ENCODE results near the gene CRELD1. TPM values are rescaled to one million over a fixed set of nuclear protein-coding genes. Genes with fewer than 3 reads are reported as not detected.
A peak's percentile ranks its signal among the peaks of the same experiment; 100 is the strongest.

The CRELD1 gene
- total and polyA plus RNA-seq, 2 donors, result 22.9 to 72.3 TPM

DNA sequence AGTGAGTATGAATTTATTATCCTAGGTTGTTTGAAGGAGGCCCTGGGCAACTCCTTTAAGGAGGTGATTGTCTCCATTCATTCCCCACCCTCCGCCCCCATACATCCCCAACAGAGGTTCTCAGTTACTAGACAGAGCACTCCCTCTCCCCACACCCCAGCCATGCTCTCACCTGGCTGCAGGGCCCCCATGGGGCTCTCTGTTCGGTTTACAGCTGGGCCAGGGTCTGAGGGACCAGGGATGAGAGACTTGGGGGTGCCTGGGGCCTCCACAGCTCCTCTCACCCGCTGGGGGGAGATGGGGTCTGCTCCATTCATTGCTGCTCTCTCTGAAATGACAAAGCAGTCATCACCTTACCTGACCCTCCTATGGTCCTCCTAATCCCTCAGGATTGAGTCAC, 15.0 kb downstream of the CRELD1 start:
- Histone ChIP-seq H3K4me1 (ENCODE audit: insufficient read depth) (peaks cover 4% of the 10 kb centered on the region), H3K27ac (ENCODE audit: low read depth) (no peak overlapping the region), H3K4me3 (ENCODE audit: low read depth, low read length) (no peak overlapping the region), H3K36me3 (ENCODE audit: insufficient read depth) (no peaks in the 10 kb centered on the region)
- DNase-seq (ENCODE audit: extremely low spot score), result no peak
- 87% methylated on average over 3 of the region's 3 CpGs for WGBS

DNA sequence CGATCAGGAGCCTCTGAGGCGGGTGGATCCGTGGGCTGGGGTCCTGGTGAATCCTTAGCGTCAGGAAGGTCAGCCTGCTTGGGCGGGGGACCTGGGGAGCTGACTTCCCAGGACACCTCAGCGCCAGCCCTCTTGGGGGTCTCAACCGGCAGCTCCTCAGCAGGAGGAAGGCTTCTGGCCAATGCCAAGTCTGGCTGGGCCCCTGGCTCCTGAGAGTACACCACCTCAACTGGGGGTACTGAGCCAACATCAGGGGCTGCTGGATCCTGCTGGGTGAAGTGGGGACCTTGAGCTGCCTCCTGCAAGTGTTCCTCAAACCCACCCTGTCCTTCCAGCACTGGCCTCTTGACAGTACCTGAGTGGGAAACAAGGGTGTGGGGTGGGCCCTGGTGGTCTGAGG, 15.5 kb downstream of the CRELD1 start:
- WGBS, result 91% methylated on average over 7 of the region's 7 CpGs
- no peak for DNase-seq (ENCODE audit: extremely low spot score)
- no peak overlapping the region for H3K4me3 ChIP-seq (ENCODE audit: low read depth, low read length)
- H3K36me3 ChIP-seq (ENCODE audit: insufficient read depth), result no peaks in the 10 kb centered on the region
- H3K4me1 ChIP-seq (ENCODE audit: insufficient read depth), result peaks cover 4% of the 10 kb centered on the region
- H3K27ac ChIP-seq (ENCODE audit: low read depth), result no peak overlapping the region

DNA sequence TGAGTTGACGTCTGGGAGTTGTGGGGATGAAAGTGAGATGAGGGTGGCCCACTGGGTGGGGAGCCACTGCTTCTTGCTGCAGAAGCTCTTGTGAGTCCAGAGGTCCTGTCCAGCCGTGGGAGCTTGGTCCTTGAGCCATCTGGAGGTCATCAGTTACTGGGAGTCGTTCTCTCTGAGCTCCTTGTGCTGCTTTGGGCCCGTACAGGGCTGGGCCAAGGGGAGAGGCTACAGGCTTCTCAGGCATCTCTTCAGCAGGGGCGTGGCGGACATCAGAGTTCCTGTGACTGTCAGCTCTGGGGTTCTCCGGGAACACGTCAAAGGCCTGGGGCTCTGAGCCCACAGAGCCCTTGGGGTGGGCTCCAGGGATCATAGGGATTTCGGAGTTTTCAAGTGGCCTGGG, 16.0 kb downstream of the CRELD1 start:
- no peak overlapping the region for H3K4me3 ChIP-seq (ENCODE audit: low read depth, low read length)
- 78% methylated on average over 9 of the region's 9 CpGs for WGBS
- peaks cover 4% of the 10 kb centered on the region for H3K4me1 ChIP-seq (ENCODE audit: insufficient read depth)

DNA sequence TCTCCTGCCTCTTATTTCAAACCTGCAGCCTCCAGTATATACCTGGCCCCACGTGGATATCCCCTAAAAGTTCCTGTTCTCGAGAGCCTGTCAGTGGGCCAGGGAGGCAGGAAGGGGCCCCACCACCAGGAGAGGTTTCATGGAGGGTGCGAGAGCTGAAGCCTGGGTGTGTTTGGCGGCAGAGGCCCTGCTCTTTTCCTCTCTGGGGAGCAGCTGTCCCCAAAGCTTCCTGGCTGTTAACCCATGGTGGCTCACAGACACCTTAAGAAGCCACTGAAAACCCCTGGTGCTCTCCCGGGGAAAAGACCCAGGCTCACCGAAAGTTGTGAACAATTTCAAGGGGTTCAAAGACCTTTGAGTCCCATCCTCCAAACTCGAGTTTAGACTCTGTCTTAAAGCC, 17.5 kb downstream of the CRELD1 start:
- Histone ChIP-seq H3K36me3 (ENCODE audit: insufficient read depth) (no peaks in the 10 kb centered on the region), H3K27ac (ENCODE audit: low read depth) (no peak overlapping the region), H3K4me3 (ENCODE audit: low read depth, low read length) (no peak overlapping the region), H3K4me1 (ENCODE audit: insufficient read depth) (peaks cover 4% of the 10 kb centered on the region)
- WGBS, result 45% methylated on average over 7 of the region's 7 CpGs
- no peak for DNase-seq (ENCODE audit: extremely low spot score)

More for the DNA sequence above, 16.0 kb downstream of the CRELD1 start:
- Histone ChIP-seq H3K36me3 (ENCODE audit: insufficient read depth) (no peaks in the 10 kb centered on the region), H3K27ac (ENCODE audit: low read depth) (no peak overlapping the region)
- no peak for DNase-seq (ENCODE audit: extremely low spot score)

DNA sequence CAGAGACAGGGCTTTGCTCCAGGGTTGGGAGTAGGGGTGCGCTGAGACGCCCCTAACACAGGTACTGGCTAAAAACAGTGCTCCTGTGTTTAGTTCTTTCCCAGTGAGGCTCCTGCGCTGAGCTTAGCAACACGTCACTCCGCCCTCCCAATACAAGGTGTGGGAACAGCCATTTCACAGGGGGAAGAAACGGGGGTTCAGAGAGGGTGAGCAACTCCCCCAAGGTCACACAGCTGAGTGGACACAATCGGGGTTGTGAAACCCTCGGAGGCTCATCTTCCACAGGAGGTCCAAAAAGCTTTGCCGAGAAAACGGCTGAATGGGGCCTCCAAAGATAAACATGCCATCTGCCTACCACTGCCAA, 17.9 kb downstream of the CRELD1 start:
- WGBS, result 29% methylated on average over 10 of the region's 10 CpGs
- peaks cover 4% of the 10 kb centered on the region for H3K4me1 ChIP-seq (ENCODE audit: insufficient read depth)
- H3K36me3 ChIP-seq (ENCODE audit: insufficient read depth), result no peaks in the 10 kb centered on the region
- H3K4me3 ChIP-seq (ENCODE audit: low read depth, low read length), result peak overlapping the region; percentile 53
- DNase-seq (ENCODE audit: extremely low spot score), result no peak
- H3K27ac ChIP-seq (ENCODE audit: low read depth), result no peak overlapping the region

DNA sequence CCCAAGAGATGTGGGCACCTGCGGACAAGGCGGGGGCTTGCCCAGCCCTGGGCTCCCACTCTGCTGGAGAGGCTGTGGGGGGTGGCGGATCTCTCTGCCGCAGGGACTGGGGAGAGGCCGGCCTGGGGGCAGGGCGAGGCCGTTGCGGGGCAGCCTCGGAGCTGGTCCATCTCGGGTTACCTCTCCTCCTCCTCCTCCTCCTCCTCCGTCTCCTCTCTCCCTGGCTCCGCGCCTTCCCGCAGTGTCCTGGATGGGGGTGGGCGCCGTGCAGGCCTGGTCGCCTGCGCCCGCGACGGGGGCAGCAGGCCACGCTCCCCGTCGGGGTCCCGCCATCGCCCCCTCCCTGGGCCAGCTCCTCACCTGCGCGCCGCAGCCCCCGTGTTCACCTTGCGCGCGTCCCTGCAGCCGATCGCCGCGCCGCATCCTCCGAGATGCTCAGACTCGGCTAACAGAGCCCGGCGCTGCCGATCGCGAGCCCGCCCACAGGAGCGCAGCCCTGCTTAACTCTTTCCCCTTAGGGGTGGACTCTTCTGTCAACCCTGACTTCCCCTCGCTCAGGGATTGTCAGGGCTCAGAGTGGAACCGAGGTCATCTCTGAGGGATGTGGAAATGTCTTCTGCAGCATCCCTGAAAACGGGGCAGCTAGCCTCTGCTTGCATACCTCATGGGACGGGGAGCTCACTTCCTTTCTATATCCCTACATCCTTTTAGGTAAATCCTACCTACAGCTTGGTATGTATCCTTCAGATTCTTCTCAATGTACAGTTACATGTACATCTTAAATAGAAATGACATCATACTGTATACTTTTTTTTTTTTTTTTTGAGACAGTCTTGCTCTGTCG, 18.6 kb downstream of the CRELD1 start, which contains the start of gene PRRT3:
PRRT3 (minus strand) TSS at position 447 of the 844 bp plus-strand sequence. CDS start 2,293 bp downstream, outside the sequence.
- Histone ChIP-seq H3K27ac (ENCODE audit: low read depth) (no peak within 1 kb of the TSS), H3K4me1 (ENCODE audit: insufficient read depth) (peaks cover 4% of the 10 kb centered on the region), H3K4me3 (ENCODE audit: low read depth, low read length) (peak within 1 kb of the TSS; percentile 53), H3K36me3 (ENCODE audit: insufficient read depth) (no peaks in the 10 kb centered on the region)
- DNase-seq (ENCODE audit: extremely low spot score), result no peak
- WGBS, result 3% methylated on average over 52 of the region's 52 CpGs

DNA sequence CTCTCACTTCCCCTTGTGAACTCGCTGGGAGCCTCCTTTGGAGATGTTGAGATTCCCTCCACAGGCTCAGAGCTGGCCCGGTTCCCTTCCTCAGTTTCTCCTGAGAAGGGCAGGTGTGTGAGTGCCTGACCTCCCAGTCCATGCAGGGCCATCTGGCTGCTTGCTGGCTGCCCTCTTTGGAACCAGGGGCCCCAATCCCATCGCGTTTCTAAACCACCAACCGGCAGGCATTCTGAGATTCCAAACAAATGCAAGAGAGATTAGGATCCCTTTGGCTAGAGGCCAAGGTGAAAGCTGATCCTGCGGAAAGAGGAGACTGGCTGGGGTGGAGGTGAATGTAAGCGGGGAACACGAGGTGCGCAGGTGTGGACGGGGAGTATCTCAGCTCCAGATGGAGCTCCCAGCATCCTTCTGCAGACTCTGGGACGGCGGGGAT, 21.5 kb downstream of the CRELD1 start:
- 35% methylated on average over 12 of the region's 12 CpGs for WGBS
- no peaks in the 10 kb centered on the region for H3K36me3 ChIP-seq (ENCODE audit: insufficient read depth)

DNA sequence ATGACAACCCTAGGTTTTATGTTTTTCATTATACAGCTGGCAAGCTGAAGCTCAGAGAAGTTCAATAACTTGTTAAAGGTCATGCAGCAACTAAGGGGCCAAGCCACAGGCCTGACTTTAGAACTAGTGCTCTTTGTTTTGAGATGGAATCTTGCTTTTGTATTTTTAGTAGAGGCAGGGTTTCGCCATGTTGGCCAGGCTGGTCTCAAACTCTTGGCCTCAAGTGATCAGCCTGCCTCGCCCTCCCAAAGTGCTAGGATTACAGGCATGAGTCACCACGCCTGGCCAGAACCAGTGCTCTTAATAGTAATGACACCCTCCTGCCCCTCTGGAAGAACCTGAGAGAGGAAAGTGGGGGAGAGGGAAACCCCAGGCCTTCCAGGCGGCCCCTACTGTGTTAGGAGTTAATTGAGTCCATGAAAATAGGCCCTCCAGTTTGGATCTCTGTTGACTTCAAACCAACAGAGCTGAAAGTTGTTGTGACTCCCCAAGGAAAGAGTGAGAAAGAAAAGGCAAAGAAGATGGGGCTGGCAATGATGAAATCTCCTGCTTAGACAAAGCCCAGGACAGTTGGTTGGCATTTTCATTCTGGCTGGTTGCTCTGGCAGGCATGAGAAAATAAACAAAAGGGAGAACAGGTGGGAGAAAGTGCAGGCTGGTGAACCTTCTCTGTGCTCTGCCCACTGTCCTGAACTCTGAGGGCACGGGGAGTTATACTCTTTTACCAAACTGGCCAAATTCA, 22.1 kb downstream of the CRELD1 start:
- Histone ChIP-seq H3K4me1 (ENCODE audit: insufficient read depth) (peaks cover 4% of the 10 kb centered on the region), H3K4me3 (ENCODE audit: low read depth, low read length) (no peak overlapping the region), H3K27ac (ENCODE audit: low read depth) (no peak overlapping the region), H3K36me3 (ENCODE audit: insufficient read depth) (no peaks in the 10 kb centered on the region)
- WGBS, result 81% methylated on average over 5 of the region's 5 CpGs
- no peak for DNase-seq (ENCODE audit: extremely low spot score)

More for the DNA sequence above, 21.5 kb downstream of the CRELD1 start:
- DNase-seq (ENCODE audit: extremely low spot score), result no peak
- Histone ChIP-seq H3K4me1 (ENCODE audit: insufficient read depth) (peaks cover 4% of the 10 kb centered on the region), H3K27ac (ENCODE audit: low read depth) (no peak overlapping the region), H3K4me3 (ENCODE audit: low read depth, low read length) (no peak overlapping the region)

DNA sequence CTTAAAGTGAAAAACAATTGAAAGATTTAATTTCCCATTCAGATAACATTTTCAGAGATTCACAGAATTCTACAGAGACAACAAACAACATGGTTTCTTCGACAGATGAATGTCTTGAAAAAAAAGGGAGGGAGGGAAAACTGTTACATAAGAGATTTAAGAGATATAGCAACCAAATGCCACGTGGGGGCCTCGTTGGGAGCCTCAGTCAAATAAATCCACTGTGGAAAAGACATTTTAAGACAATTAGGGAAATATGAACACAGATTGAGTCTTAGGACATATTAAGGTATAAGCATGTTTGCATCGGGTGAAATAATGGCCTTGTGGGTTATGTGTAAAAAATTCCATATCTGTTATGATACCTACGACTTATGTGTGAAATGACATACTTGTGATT, 23.6 kb downstream of the CRELD1 start:
- no peak for DNase-seq (ENCODE audit: extremely low spot score)
- Histone ChIP-seq H3K4me3 (ENCODE audit: low read depth, low read length) (no peak overlapping the region), H3K27ac (ENCODE audit: low read depth) (no peak overlapping the region), H3K4me1 (ENCODE audit: insufficient read depth) (peaks cover under 1% of the 10 kb centered on the region), H3K36me3 (ENCODE audit: insufficient read depth) (no peaks in the 10 kb centered on the region)
- WGBS, result 49% methylated on average over 5 of the region's 5 CpGs

DNA sequence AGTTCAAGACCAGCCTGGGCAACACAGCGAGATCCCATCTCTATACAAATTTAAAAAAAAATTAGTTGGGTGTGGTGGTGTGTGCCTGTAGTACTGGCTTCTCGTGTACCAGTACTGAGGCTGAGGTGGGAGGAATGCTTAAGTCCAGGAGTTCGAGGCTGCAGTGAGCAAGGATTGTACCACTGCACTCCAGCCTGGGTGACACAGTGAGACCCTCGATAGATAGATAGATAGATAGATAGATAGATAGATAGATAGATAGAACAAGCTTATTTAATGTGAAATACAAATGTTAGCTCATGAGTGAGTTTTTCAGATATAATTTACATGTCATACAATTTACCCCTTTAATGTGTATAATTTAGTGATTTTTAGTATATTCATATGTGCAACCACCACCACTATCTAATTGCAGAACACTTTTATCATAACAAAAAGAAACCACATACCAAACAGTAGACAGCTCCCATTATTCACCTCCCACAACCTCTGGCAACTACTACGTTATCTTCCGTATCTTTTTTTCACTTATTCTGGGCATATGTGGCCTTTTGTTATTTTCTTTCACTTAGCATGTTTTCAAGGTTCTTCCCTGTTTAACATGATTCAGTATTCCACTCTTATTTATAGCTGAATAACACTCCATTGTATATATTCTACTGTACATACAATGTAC, 31.7 kb downstream of the CRELD1 start:
- no peak for DNase-seq (ENCODE audit: extremely low spot score)
- Histone ChIP-seq H3K4me1 (ENCODE audit: insufficient read depth) (no peaks in the 10 kb centered on the region), H3K27ac (ENCODE audit: low read depth) (no peak overlapping the region), H3K4me3 (ENCODE audit: low read depth, low read length) (no peak overlapping the region), H3K36me3 (ENCODE audit: insufficient read depth) (peaks cover 9% of the 10 kb centered on the region)
- 88% methylated on average over 6 of the region's 6 CpGs for WGBS

DNA sequence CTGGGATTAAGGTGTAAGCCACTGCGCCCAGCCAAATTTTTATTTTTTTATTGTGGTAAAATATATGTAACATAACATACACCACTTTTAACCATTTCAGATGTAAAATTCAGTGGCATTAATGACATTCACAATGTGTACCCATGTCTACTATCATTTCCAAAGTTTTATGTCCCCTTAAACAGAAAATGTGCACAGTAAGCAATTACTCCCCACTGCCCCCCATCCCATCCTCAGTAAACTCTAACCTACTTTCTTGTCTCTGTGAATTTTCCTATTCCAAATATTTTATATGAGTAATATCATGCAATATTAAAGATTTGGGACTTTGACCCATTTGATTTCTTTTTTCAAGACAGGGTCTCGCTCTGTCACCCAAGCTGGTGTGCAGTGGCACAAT, 33.2 kb downstream of the CRELD1 start:
- H3K4me3 ChIP-seq (ENCODE audit: low read depth, low read length), result no peak overlapping the region
- H3K36me3 ChIP-seq (ENCODE audit: insufficient read depth), result peaks cover 11% of the 10 kb centered on the region
- H3K27ac ChIP-seq (ENCODE audit: low read depth), result no peak overlapping the region
- 97% methylated on average over 2 of the region's 2 CpGs for WGBS
- no peaks in the 10 kb centered on the region for H3K4me1 ChIP-seq (ENCODE audit: insufficient read depth)
- no peak for DNase-seq (ENCODE audit: extremely low spot score)

DNA sequence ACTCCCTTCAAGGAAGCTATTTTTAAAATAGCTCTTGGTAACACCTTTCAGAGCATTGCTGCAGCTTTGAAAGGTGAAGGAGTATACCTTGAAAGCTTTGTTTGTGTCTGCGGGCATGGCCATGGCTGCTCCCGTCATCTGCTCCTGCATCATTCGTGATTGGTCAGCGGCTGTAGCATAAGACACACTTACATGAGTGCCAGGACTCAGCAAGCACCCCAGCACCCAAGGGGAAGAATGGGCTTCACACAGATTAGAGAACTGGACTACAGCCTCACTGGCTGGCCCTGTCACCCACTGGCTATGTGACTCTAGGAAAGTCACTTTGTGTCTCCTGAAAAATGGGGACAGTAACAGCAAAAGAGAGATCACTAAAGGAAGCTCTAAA, 36.0 kb downstream of the CRELD1 start:
- 96% methylated on average over 4 of the region's 4 CpGs for whole genome bisulfite sequencing
- DNase-seq (ENCODE audit: extremely low spot score), result no peak
- Histone ChIP-seq H3K27ac (ENCODE audit: low read depth) (no peak overlapping the region), H3K4me1 (ENCODE audit: insufficient read depth) (no peaks in the 10 kb centered on the region), H3K4me3 (ENCODE audit: low read depth, low read length) (no peak overlapping the region), H3K36me3 (ENCODE audit: insufficient read depth) (peaks cover 13% of the 10 kb centered on the region)

DNA sequence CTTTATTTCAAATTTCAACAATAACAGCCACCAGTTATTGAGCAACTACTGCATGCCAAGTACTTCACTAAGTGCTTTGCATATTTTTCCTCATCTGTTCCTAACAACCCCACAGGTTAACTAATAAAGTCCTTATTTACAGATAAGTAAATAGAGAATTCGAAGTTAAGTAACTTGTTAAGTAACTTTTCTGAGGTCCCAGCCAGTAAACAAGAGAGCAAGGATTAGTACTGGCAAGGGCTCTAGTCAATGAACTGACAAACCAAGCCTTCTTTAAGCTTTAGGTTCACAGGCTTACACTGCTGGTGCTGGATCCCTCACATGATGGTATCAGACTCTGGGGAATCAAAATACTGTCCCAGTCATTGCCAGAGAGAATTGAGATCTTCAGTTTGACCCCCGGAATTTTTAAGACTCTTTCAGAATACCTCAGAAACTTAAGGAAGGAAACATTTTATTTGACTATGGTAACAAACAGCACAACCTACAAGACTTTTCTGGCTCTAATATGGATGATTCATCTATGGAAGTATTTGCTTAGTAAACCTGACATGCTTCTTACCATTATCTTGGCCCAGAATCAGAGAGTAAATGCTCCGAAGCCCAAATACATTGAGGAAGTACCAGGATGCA, 36.5 kb downstream of the CRELD1 start:
- H3K36me3 ChIP-seq (ENCODE audit: insufficient read depth), result peaks cover 13% of the 10 kb centered on the region
- H3K27ac ChIP-seq (ENCODE audit: low read depth), result no peak overlapping the region

More for the DNA sequence above, 36.5 kb downstream of the CRELD1 start:
- no peak for DNase-seq (ENCODE audit: extremely low spot score)
- no peak overlapping the region for H3K4me3 ChIP-seq (ENCODE audit: low read depth, low read length)
- 78% methylated on average over 3 of the region's 3 CpGs for WGBS
- no peaks in the 10 kb centered on the region for H3K4me1 ChIP-seq (ENCODE audit: insufficient read depth)

Data from urinary bladder (tissue), 4 donors.